Esophagus squamous epithelium (tissue), 4 donors: ENCODE measurements around the gene ZMYND19.
"Not testable (repeated sequence)": the region's sequence is repeated elsewhere in the genome, so short reads cannot be mapped to it uniquely, and the experiment has no call there.

Experiments used
- POLR2A ChIP-seq, 4 donors: fragments of 450-650 bp; IDR thresholded peaks; one replicate each; pipeline ENCODE4 v1.6.1; 2017; ENCODE audit warnings: antibody characterized with exemption in 4 of 4, mild to moderate bottlenecking in 4 of 4, moderate library complexity in 3 of 4
- TF ChIP-seq, protein P1 (sequence below), 6 experiments: fragments of 450-650 bp in 4 of 6; fragments of 200-600 bp in 2 of 6; sonication (generic) in 2 of 6; IDR thresholded peaks; one replicate each; pipeline ENCODE4 v1.5.1; 2016 to 2019; ENCODE audit warnings: antibody characterized with exemption in 6 of 6, mild to moderate bottlenecking in 4 of 6, moderate library complexity in 4 of 6

DNA sequence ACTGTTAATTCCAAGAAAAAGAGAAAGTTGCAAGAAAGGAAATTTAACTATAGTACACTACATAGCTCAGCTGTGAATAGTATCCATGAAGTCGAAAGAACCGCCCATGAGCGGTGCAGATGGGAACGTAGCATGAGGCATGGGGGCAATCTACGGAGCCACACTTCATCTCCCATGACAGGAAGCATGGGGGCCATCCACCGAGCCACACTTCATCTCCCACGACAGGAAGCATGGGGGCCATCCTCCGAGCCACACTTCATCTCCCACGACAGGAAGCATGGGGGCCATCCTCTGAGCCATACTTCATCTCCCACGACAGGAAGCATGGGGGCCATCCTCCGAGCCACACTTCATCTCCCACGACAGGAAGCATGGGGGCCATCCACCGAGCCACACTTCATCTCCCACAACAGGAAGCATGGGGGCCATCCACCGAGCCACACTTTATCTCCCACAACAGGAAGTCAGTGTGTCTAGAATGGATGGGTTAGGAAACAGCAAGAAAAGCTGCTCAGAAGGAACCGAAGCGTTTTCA is 53.6 kb downstream of the ZMYND19 start:
- TF ChIP-seq, protein P1, sequence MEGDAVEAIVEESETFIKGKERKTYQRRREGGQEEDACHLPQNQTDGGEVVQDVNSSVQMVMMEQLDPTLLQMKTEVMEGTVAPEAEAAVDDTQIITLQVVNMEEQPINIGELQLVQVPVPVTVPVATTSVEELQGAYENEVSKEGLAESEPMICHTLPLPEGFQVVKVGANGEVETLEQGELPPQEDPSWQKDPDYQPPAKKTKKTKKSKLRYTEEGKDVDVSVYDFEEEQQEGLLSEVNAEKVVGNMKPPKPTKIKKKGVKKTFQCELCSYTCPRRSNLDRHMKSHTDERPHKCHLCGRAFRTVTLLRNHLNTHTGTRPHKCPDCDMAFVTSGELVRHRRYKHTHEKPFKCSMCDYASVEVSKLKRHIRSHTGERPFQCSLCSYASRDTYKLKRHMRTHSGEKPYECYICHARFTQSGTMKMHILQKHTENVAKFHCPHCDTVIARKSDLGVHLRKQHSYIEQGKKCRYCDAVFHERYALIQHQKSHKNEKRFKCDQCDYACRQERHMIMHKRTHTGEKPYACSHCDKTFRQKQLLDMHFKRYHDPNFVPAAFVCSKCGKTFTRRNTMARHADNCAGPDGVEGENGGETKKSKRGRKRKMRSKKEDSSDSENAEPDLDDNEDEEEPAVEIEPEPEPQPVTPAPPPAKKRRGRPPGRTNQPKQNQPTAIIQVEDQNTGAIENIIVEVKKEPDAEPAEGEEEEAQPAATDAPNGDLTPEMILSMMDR (IDR thresholded peaks at IDR 0.05) = not testable (repeated sequence)
- not testable (repeated sequence) for TF ChIP-seq POLR2A (IDR thresholded peaks at IDR 0.05)
